ENCODE results near the gene FXYD5.

Gene FXYD5

DNA sequence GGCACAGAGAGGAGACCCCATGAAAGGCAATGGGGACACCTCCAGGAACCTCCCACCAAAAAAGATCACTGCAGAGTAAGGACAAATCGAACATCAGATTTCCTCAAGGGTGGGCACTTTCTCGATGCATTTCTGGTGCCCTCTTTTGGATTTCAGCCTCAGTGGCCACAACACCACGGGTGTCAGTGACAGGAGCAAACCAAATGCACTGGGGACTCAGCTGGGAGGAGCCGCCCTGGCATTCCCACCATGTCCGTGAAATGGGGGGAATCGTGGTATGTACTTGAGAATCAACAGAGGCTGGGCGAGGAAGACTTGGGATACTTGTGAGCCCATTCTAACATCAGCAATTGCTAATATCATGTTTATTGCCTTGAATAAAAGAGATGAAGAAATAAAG is 57.7 kb downstream of the FXYD5 start:
- DNase-seq (ENCODE audit: low read depth, low spot score) = no peak
- TF ChIP-seq, protein P1, sequence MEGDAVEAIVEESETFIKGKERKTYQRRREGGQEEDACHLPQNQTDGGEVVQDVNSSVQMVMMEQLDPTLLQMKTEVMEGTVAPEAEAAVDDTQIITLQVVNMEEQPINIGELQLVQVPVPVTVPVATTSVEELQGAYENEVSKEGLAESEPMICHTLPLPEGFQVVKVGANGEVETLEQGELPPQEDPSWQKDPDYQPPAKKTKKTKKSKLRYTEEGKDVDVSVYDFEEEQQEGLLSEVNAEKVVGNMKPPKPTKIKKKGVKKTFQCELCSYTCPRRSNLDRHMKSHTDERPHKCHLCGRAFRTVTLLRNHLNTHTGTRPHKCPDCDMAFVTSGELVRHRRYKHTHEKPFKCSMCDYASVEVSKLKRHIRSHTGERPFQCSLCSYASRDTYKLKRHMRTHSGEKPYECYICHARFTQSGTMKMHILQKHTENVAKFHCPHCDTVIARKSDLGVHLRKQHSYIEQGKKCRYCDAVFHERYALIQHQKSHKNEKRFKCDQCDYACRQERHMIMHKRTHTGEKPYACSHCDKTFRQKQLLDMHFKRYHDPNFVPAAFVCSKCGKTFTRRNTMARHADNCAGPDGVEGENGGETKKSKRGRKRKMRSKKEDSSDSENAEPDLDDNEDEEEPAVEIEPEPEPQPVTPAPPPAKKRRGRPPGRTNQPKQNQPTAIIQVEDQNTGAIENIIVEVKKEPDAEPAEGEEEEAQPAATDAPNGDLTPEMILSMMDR (IDR thresholded peaks at IDR 0.05; ENCODE audit: low read depth, low read length) = no peak
- no peak overlapping the region for H3K4me3 ChIP-seq (ENCODE audit: low read depth, low read length)
- in situ Hi-C loops (cut with HindIII; ENCODE audit: low sequenced_read_pairs) = no loop called here

DNA sequence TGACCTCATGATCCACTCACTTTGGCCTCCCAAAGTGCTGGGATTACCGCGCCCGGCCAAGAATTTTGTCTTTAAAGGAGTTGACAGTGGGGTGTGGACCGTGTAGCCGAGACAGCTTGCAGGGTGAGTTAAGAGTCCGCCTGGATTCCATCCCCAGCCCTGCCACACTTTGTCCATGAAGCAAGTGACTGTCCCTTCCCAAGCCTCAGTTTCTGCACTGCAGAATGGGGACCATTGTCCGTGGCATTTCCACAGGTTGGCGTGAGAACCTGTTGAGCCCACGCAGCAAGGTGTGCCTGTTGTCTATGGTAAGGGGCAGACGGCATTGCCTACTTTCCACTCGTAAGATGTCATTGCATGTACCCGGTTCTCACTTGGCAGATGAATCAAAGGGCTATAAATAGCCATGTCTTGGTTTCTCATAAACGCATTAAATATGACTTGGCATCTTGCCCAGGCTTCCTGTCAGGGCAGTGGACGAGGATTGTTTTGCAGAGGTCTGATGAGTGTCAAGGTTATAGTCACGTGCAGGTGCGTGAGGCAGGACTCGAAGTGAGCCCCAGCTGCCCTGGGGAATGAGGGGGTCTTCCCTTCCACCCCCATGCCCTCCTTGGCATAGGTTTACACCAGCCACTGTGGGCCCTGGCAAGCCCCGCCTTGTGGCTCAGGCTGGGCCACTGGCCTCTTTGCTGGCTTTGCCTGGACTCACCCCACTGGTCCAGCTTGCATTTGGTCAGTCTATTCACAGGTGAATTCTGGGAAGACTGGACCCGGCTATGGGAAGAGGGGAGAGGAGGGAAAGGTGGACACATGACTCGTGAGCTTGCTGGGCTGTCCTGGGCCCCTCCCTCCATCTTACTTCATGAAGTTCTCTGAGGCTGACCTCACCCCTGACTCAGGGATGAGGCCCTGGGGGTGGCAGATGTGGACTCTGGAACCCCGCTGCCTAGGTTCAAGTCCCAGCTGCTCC is 59.4 kb downstream of the FXYD5 start:
- TF ChIP-seq, protein P1 (IDR thresholded peaks at IDR 0.05; ENCODE audit: low read depth, low read length) = no peak
- no peak overlapping the region for H3K4me3 ChIP-seq (ENCODE audit: low read depth, low read length)
- peak; percentile 16 for DNase-seq (ENCODE audit: low read depth, low spot score)
- in situ Hi-C loops (cut with HindIII; ENCODE audit: low sequenced_read_pairs) = no loop called here

DNA sequence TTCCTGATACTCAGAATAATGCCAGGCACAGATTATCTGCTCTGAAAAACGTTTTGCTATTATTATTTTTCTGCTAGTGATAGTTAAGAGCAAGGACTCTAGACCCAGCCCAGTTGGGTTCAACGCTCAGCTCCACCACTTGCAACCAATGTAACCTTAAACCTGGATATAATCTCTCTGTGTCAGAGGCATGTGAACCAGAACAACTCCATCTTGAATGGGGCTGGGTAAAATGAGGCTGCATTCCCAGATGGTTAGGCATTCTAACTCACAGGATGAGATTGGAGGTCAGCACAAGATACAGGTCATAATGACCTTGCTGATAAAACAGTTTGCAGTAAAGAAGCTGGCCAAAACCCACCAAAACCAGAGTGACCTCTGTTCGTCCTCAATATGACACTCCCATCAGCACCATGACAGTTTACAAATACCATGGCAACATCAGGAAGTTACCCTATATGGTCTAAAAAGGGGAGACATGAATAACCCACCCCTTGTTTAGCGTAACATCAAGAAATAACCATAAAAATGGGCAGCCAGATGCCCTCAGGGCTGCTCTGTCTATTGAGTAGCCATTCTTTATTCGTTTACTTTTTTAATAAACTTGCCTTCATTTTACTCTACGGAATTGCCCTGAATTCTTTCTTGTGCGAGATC is 60.4 kb downstream of the FXYD5 start:
- no peak for DNase-seq (ENCODE audit: low read depth, low spot score)
- in situ Hi-C loops (cut with HindIII; ENCODE audit: low sequenced_read_pairs) = no loop called here
- no peak overlapping the region for H3K4me3 ChIP-seq (ENCODE audit: low read depth, low read length)
- TF ChIP-seq, protein P1 (IDR thresholded peaks at IDR 0.05; ENCODE audit: low read depth, low read length) = no peak

DNA sequence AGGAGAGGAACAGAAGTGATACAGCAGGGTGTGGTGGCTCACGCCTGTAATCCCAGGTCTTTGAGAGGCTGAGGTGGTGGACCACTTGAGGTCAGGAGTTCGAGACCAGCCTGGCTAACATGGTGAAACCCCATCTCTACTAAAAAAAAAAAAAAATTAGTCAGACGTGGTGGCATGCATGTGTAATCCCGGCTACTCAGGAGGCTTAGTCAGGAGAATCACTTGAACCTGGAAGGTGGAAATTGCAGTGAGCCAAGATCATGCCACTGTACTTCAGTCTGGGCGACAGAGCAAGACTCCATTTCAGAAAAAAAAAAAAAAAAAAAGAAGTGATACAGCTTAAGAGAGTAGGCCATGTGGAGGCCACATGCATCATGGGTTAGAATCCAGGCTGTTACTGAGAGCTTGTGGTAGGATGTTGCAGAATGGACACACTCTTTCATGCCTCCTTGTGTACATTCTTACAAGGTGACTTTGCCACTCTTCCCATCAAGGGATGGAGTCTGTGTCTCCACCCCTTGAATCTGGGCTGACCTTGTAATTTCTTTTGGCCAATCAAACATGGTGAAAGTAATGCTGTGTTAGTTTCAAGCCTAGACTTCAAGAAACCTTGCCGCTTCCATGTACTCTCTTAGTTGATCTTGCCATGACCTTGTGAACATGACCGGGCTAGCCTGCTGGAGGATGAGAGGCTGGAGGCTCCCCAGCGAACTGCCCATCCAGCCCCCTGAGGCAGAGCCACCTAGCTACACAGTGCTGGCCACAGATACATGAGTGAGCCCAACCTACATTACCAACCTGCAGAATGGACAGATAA is 61.7 kb downstream of the FXYD5 start:
- TF ChIP-seq, protein P1 (IDR thresholded peaks at IDR 0.05; ENCODE audit: low read depth, low read length) = no peak
- in situ Hi-C loops (cut with HindIII; ENCODE audit: low sequenced_read_pairs) = no loop called here
- DNase-seq (ENCODE audit: low read depth, low spot score) = no peak
- H3K4me3 ChIP-seq (ENCODE audit: low read depth, low read length) = no peak overlapping the region

DNA sequence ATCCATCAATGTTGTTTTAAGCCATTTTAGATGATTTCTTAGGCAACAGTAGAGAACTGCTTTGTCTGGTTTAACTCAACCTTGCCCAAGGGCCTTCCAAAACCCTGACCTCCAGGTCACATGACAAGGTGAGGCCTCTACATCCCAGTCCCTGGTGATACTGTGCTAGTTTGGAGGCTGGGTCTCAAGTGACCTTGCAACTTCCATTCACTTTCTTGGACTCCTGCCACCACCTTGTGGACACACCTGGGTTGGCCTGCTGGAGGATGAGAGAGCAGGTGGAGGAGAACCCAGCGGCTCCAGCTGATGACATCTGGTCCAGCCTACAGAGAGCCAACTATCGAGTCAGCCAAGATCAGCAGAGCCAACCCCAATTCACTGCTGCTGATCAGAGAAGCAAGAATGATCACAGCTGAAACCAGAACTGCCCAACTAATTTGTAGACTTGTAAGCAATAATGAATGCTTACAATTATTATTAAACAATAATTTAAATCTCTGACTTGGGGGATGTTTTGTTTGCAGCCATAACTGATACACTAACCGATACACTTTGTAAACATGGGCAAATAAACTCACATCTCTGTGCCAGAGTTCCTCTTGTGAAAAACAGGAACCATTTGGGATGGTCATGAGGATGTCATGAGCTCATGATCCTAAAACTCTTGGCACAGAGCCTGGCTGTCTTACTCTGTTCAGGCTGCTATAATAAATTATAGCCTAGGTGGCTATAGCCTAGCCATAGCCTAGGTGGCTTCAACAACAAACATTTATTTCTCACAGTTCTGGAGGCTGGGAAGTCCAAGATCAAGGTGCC is 62.5 kb downstream of the FXYD5 start:
- no peak for DNase-seq (ENCODE audit: low read depth, low spot score)
- TF ChIP-seq, protein P1 (IDR thresholded peaks at IDR 0.05; ENCODE audit: low read depth, low read length) = no peak
- in situ Hi-C loops (cut with HindIII; ENCODE audit: low sequenced_read_pairs) = no loop called here
- H3K4me3 ChIP-seq (ENCODE audit: low read depth, low read length) = no peak overlapping the region
